ENCODE measurements around the gene HAL.
A peak's percentile ranks its signal among the peaks of the same experiment; 100 is the strongest.

Gene HAL

GRCh38 chr12:96014943-96015599, 18.9 kb upstream of the HAL start:
- DNase-seq, result no peak

GRCh38 chr12:96007729-96008128, 11.6 kb upstream of the HAL start:
- no peak for DNase-seq

- no peak for DNase-seq
Observed at GRCh38 chr12:96006727-96007126, 10.6 kb upstream of the HAL start.

- no peak for DNase-seq
Observed at GRCh38 chr12:96000858-96001257, 4.7 kb upstream of the HAL start.

GRCh38 chr12:95999484-95999883, 3.3 kb upstream of the HAL start:
- no peak for DNase-seq

GRCh38 chr12:95998611-95999286, 2.6 kb upstream of the HAL start:
- DNase-seq, result peak; percentile 85

GRCh38 chr12:95997911-95998510, 1.9 kb upstream of the HAL start:
- DNase-seq, result peak; percentile 67

GRCh38 chr12:95997276-95997675, 1.1 kb upstream of the HAL start:
- DNase-seq, result no peak

GRCh38 chr12:95995238-95996031, 709 bp downstream of the HAL start:
- DNase-seq, result no peak

GRCh38 chr12:95994476-95994875, 1.7 kb downstream of the HAL start:
- no peak for DNase-seq

- DNase-seq, result no peak
Observed at GRCh38 chr12:95993907-95994306, 2.2 kb downstream of the HAL start.

- DNase-seq, result no peak
Observed at GRCh38 chr12:95990136-95990535, 6.0 kb downstream of the HAL start.

GRCh38 chr12:95989504-95990123, 6.5 kb downstream of the HAL start:
- DNase-seq, result no peak

GRCh38 chr12:95988506-95989275, 7.5 kb downstream of the HAL start:
- DNase-seq, result no peak

- no peak for DNase-seq
Observed at GRCh38 chr12:95986635-95987570, 9.2 kb downstream of the HAL start.

- DNase-seq, result no peak
Observed at GRCh38 chr12:95984682-95985081, 11.5 kb downstream of the HAL start.

GRCh38 chr12:95982602-95983001, 13.5 kb downstream of the HAL start:
- no peak for DNase-seq

- no peak for DNase-seq
Observed at GRCh38 chr12:95980437-95980836, 15.7 kb downstream of the HAL start.

- no peak for DNase-seq
Observed at GRCh38 chr12:95978774-95979173, 17.4 kb downstream of the HAL start.

GRCh38 chr12:95978351-95978750, 17.8 kb downstream of the HAL start:
- no peak for DNase-seq

- no peak for DNase-seq
Observed at GRCh38 chr12:95977764-95978305, 18.3 kb downstream of the HAL start.

Data from activated CD4-positive, alpha-beta T cell treated with anti-CD3 and anti-CD28 coated beads, Interleukin-2, Interleukin-6, amounts not matched to agents 100 ng/mL and 50 ng/mL, durations not matched to agents 16 hours and 8 hours (primary cell).